ENCODE measurements around the gene MRPL52. TPM values are rescaled to one million over a fixed set of nuclear protein-coding genes. Genes with fewer than 3 reads are reported as not detected.

The MRPL52 gene
- total RNA-seq, 1 experiment from 2014 or later = 180 TPM

DNA sequence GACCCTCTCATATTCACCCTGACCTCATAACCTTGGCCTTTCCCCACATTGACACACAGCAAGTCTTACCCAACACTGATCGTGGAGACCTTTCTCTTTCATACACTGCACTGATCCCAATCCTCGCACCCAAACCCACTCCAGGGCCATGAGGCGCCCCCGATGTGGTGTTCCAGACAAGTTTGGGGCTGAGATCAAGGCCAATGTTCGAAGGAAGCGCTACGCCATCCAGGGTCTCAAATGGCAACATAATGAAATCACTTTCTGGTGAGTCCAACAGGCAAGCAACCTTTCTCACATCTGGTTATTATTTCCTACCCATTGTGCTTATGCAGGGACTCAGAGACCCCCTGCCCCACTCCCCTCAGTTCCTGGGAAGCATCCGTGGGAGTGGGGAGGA lies 12.1 kb downstream of the MRPL52 start:
- DNase-seq (no peak), ATAC-seq (no peak)
- H3K9ac ChIP-seq (ENCODE audit: low read length) = no peak overlapping the region
- no peak overlapping the region for H3K4me3 ChIP-seq (ENCODE audit: low read length)
- H3K79me2 ChIP-seq (ENCODE audit: low read length) = peaks cover 35% of the 10 kb centered on the region
- H2AFZ ChIP-seq (ENCODE audit: low read length) = no peak overlapping the region
- H3K27ac ChIP-seq (ENCODE audit: low read length) = no peak overlapping the region
- H3K36me3 ChIP-seq (ENCODE audit: low read depth, low read length) = peaks cover 24% of the 10 kb centered on the region
- no peaks in the 10 kb centered on the region for H3F3A ChIP-seq (ENCODE audit: low read length, unreplicated experiment)
- ChIA-PET CTCF (no interaction called here), POLR2A (ENCODE audit: unreplicated experiment) (no interaction called here)
- no peaks in the 10 kb centered on the region for H3K27me3 ChIP-seq (ENCODE audit: low read length)
- intact Hi-C loops (cut with micrococcal nuclease) = no loop called here
- H3K9me2 ChIP-seq (replicated peaks; ENCODE audit: low read length) = no peaks in the 10 kb centered on the region
- no peak overlapping the region for H3K4me2 ChIP-seq (ENCODE audit: low read length)
- no TSS peak for BruUV-seq (replicated peaks)
- no peaks in the 10 kb centered on the region for H3K9me3 ChIP-seq (ENCODE audit: low read length)
- H4K20me1 ChIP-seq (ENCODE audit: low read length) = no peaks in the 10 kb centered on the region
- no peak for TF ChIP-seq EZH2 (IDR thresholded peaks at IDR 0.05; ENCODE audit: low read length, unreplicated experiment)
- TF ChIP-seq EZH2phosphoT487 (IDR thresholded peaks at IDR 0.05; ENCODE audit: borderline replicate concordance, low read length) = no peak
- TF ChIP-seq, protein P1, sequence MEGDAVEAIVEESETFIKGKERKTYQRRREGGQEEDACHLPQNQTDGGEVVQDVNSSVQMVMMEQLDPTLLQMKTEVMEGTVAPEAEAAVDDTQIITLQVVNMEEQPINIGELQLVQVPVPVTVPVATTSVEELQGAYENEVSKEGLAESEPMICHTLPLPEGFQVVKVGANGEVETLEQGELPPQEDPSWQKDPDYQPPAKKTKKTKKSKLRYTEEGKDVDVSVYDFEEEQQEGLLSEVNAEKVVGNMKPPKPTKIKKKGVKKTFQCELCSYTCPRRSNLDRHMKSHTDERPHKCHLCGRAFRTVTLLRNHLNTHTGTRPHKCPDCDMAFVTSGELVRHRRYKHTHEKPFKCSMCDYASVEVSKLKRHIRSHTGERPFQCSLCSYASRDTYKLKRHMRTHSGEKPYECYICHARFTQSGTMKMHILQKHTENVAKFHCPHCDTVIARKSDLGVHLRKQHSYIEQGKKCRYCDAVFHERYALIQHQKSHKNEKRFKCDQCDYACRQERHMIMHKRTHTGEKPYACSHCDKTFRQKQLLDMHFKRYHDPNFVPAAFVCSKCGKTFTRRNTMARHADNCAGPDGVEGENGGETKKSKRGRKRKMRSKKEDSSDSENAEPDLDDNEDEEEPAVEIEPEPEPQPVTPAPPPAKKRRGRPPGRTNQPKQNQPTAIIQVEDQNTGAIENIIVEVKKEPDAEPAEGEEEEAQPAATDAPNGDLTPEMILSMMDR (conservative IDR thresholded peaks at IDR 0.05; ENCODE audit: low read depth, low read length) = no peak
- H3K4me1 ChIP-seq (ENCODE audit: insufficient read depth, low read length) = peaks cover 17% of the 10 kb centered on the region; the same call in 1 of the 2 replicates

- no peaks in the 10 kb centered on the region for H3K9me2 ChIP-seq (replicated peaks; ENCODE audit: low read length)
- H3K27ac ChIP-seq (ENCODE audit: low read length) = no peak overlapping the region
- BruUV-seq (replicated peaks) = no TSS peak
- peaks cover 17% of the 10 kb centered on the region; the same call in 1 of the 2 replicates for H3K4me1 ChIP-seq (ENCODE audit: insufficient read depth, low read length)
- no peak overlapping the region for H3K4me2 ChIP-seq (ENCODE audit: low read length)
- no peak overlapping the region for H3K9ac ChIP-seq (ENCODE audit: low read length)
- H3K27me3 ChIP-seq (ENCODE audit: low read length) = no peaks in the 10 kb centered on the region
- H3K4me3 ChIP-seq (ENCODE audit: low read length) = no peak overlapping the region
- ChIA-PET POLR2A (ENCODE audit: unreplicated experiment) (no interaction called here), CTCF (no interaction called here)
- intact Hi-C loops (cut with micrococcal nuclease) = no loop called here
- H3K36me3 ChIP-seq (ENCODE audit: low read depth, low read length) = peaks cover 24% of the 10 kb centered on the region
- H4K20me1 ChIP-seq (ENCODE audit: low read length) = no peaks in the 10 kb centered on the region
- H3F3A ChIP-seq (ENCODE audit: low read length, unreplicated experiment) = no peaks in the 10 kb centered on the region
- DNase-seq (no peak), ATAC-seq (no peak)
- TF ChIP-seq EZH2 (IDR thresholded peaks at IDR 0.05; ENCODE audit: low read length, unreplicated experiment) = no peak
- TF ChIP-seq EZH2phosphoT487 (IDR thresholded peaks at IDR 0.05; ENCODE audit: borderline replicate concordance, low read length) = no peak
- TF ChIP-seq, protein P1 (conservative IDR thresholded peaks at IDR 0.05; ENCODE audit: low read depth, low read length) = no peak
- no peak overlapping the region for H2AFZ ChIP-seq (ENCODE audit: low read length)
- peaks cover 28% of the 10 kb centered on the region for H3K79me2 ChIP-seq (ENCODE audit: low read length)
- no peaks in the 10 kb centered on the region for H3K9me3 ChIP-seq (ENCODE audit: low read length)
These were observed 12.8 kb downstream of the MRPL52 start for GRCh38 chr14:22842211-22843122.

Data from PC-3 (cell line).